Heart left ventricle (tissue), 13 donors: ENCODE measurements around the gene BCL3.

Experiments
- CTCF ChIP-seq, 12 donors: fragments of 200-600 bp; sonication (generic) in 4 of 12; IDR thresholded peaks; one replicate each; pipeline versions ENCODE4 v1.5.0 to v1.8.0; 2018 to 2022; ENCODE audit warnings: antibody characterized with exemption in 12 of 12, mild to moderate bottlenecking in 5 of 12
- POLR2A ChIP-seq, 2 donors: fragments of 450-650 bp; IDR thresholded peaks; one replicate each; pipeline ENCODE4 v1.6.1; 2017; ENCODE audit warnings: antibody characterized with exemption in 2 of 2, mild to moderate bottlenecking in 2 of 2, moderate library complexity in 2 of 2
- donor health status: ischemic (EF 13 %, LVEDD 7.1; RV severe dilation, severe dysfunction).
- donor health status: DM: no; HTN: yes; CAD: no.
- donor health status: DM: no; HTN: no; CAD: no.
- donor health status: ischemic (EF 25% LVEDD 6.9; RV normal size, moderate dysfunction).
- donor health status: ischemic (EF 25% LVEDD 5.7; RV mildly dilated, moderate dysfunction).
- donor health status: ischemic (EF 35%, LVEDD 5.7; RV mildly dilated, moderate dysfunction).
- donor health status: nonischemic (EF 11% LVEDD 7.7; RV severe dilation, severe dysfunction).
- donor health status: DM: yes; HTN: yes; CAD: no.
- donor health status: PGD.
- donor health status: ischemic (EF 29% LVEDD 5.4; RV normal size, mild dysfunction).
- donor health status: nonischemic (EF 23%, LVEDD 6.1; RV moderate dilation, normal function).

GRCh38 chr19:44717603-44718002, 30.9 kb upstream of the BCL3 start:
- TF ChIP-seq CTCF (IDR thresholded peaks at IDR 0.05) (no peak), POLR2A (IDR thresholded peaks at IDR 0.05) (no peak)
